Suppressor macrophage treated with lipopolysaccharide for 4 hours (primary cell): Measurements from ENCODE around the gene KIF21A.

Experiments
- DNase-seq: peaks from one replicate; pipeline ENCODE4 v3.0.0-alpha.2; 2020

Gene KIF21A

GRCh38 chr12:39431002-39431796 is 11.7 kb downstream of the KIF21A start:
- no peak for DNase-seq

- no peak for DNase-seq
Observed at GRCh38 chr12:39429809-39430208, 13.1 kb downstream of the KIF21A start.

GRCh38 chr12:39427360-39427808 is 15.5 kb downstream of the KIF21A start:
- DNase-seq: no peak

GRCh38 chr12:39426636-39427240 is 16.2 kb downstream of the KIF21A start:
- DNase-seq: no peak

- DNase-seq: no peak
Observed at GRCh38 chr12:39420043-39420442, 22.9 kb downstream of the KIF21A start.

- no peak for DNase-seq
Observed at GRCh38 chr12:39419471-39419870, 23.4 kb downstream of the KIF21A start.

GRCh38 chr12:39417916-39418315 is 25.0 kb downstream of the KIF21A start:
- no peak for DNase-seq

GRCh38 chr12:39413836-39414771 is 28.8 kb downstream of the KIF21A start:
- no peak for DNase-seq

- DNase-seq: no peak
Observed at GRCh38 chr12:39412210-39412609, 30.7 kb downstream of the KIF21A start.

GRCh38 chr12:39406262-39406661 is 36.7 kb downstream of the KIF21A start:
- DNase-seq: no peak

- no peak for DNase-seq
Observed at GRCh38 chr12:39405580-39405979, 37.3 kb downstream of the KIF21A start.

- DNase-seq: no peak
Observed at GRCh38 chr12:39404000-39404399, 38.9 kb downstream of the KIF21A start.

- DNase-seq: no peak
Observed at GRCh38 chr12:39403376-39403775, 39.5 kb downstream of the KIF21A start.

- DNase-seq: no peak
Observed at GRCh38 chr12:39402922-39403321, 40.0 kb downstream of the KIF21A start.

- DNase-seq: no peak
Observed at GRCh38 chr12:39401459-39401858, 41.5 kb downstream of the KIF21A start.

GRCh38 chr12:39395866-39396265 is 47.1 kb downstream of the KIF21A start:
- DNase-seq: no peak

- DNase-seq: no peak
Observed at GRCh38 chr12:39393890-39394289, 49.0 kb downstream of the KIF21A start.

GRCh38 chr12:39393179-39393578 is 49.7 kb downstream of the KIF21A start:
- no peak for DNase-seq

- no peak for DNase-seq
Observed at GRCh38 chr12:39392154-39392925, 50.6 kb downstream of the KIF21A start.

GRCh38 chr12:39390752-39391151 is 52.2 kb downstream of the KIF21A start:
- DNase-seq: no peak

GRCh38 chr12:39389399-39390150 is 53.3 kb downstream of the KIF21A start:
- DNase-seq: no peak

- no peak for DNase-seq
Observed at GRCh38 chr12:39386335-39386734, 56.6 kb downstream of the KIF21A start.
